Placental pericyte (primary cell): ENCODE measurements around the gene FOXK1. TPM values are rescaled to one million over a fixed set of nuclear protein-coding genes. Genes with fewer than 3 reads are reported as not detected.

Experiments used
- small RNA-seq: library from RNA; depleted of rRNA; stranded (forward); fragments of <200 nt; gene quantifications from one replicate; pipeline ENCODE3, GENCODE V24; 2012; ENCODE audit warnings: low replicate concordance
- total RNA-seq: library from RNA; depleted of rRNA; stranded (reverse); fragments of >200 nt; gene quantifications from 2 replicates; pipeline ENCODE4 v1.2.3, GENCODE V29; 2012

The FOXK1 gene
- total RNA-seq: 27.1 and 39.8 TPM in 2 replicates

GRCh38 chr7:4681886-4682620, at the start of gene FOXK1:
Gene FOXK1 (plus strand): TSS chr7:4682295. CDS start chr7:4682309, 14 bp downstream.

GRCh38 chr7:4775250-4775847, 93.3 kb downstream of the FOXK1 start, which contains the start of gene AP5Z1:
Gene AP5Z1 (plus strand): TSS chr7:4775623. CDS start chr7:4775716, 93 bp downstream.

Small RNA genes within 50 kb of the gene (small RNA-seq; reads per million reads assigned to genes)
- not detected for gene MIR4656
- not detected for gene RF00019

Other genes starting within 250 kb of the FOXK1 start
- gene AP5Z1, start 93.3 kb downstream of the FOXK1 start, total RNA-seq: 54.3 and 63.0 TPM in 2 replicates
- gene PAPOLB, start 179.7 kb downstream of the FOXK1 start, total RNA-seq: under 0.01 and 0.14 TPM in 2 replicates
- 0.86 and 1.8 TPM in 2 replicates for gene RADIL, start 201.4 kb downstream of the FOXK1 start, total RNA-seq